ENCODE data around the gene ISL2.

The ISL2 gene

GRCh38 chr15:76386926-76387325, 50.4 kb downstream of the ISL2 start (continued):
- no peak for TF ChIP-seq POU6F1 (CRISPR knock-in tag; IDR thresholded peaks at IDR 0.05; ENCODE audit: borderline replicate concordance, low read depth)
- no peak for TF ChIP-seq PPARA (CRISPR knock-in tag; IDR thresholded peaks at IDR 0.05; ENCODE audit: borderline replicate concordance)
- TF ChIP-seq ZFP3 (CRISPR knock-in tag; IDR thresholded peaks at IDR 0.05) = no peak

GRCh38 chr15:76390571-76390970, 54.0 kb downstream of the ISL2 start:
- TF ChIP-seq ARNTL (CRISPR knock-in tag; IDR thresholded peaks at IDR 0.05; ENCODE audit: borderline replicate concordance, low read depth) (no peak), ZNF70 (CRISPR knock-in tag; IDR thresholded peaks at IDR 0.05) (no peak), BACH2 (CRISPR knock-in tag; IDR thresholded peaks at IDR 0.05; ENCODE audit: borderline replicate concordance) (no peak), GLIS3 (CRISPR knock-in tag; IDR thresholded peaks at IDR 0.05) (no peak), TOX (CRISPR knock-in tag; IDR thresholded peaks at IDR 0.05; ENCODE audit: borderline replicate concordance) (no peak), ESRRG (CRISPR knock-in tag; IDR thresholded peaks at IDR 0.05) (no peak), POU6F1 (CRISPR knock-in tag; IDR thresholded peaks at IDR 0.05; ENCODE audit: borderline replicate concordance, low read depth) (no peak), ZNF8 (CRISPR knock-in tag; IDR thresholded peaks at IDR 0.05) (no peak), TSHZ2 (CRISPR knock-in tag; IDR thresholded peaks at IDR 0.05) (no peak), CREB5 (CRISPR knock-in tag; IDR thresholded peaks at IDR 0.05; ENCODE audit: low read depth) (no peak), RARB (CRISPR knock-in tag; IDR thresholded peaks at IDR 0.05) (no peak), SNAI2 (CRISPR knock-in tag; IDR thresholded peaks at IDR 0.05) (no peak), PATZ1 (CRISPR knock-in tag; IDR thresholded peaks at IDR 0.05; ENCODE audit: borderline replicate concordance) (no peak), TCF4 (CRISPR knock-in tag; IDR thresholded peaks at IDR 0.05; ENCODE audit: borderline replicate concordance) (no peak), CSRNP3 (CRISPR knock-in tag; IDR thresholded peaks at IDR 0.05) (no peak), ZFP30 (CRISPR knock-in tag; IDR thresholded peaks at IDR 0.05) (no peak), ISL1 (CRISPR knock-in tag; IDR thresholded peaks at IDR 0.05) (no peak), ZFP3 (CRISPR knock-in tag; IDR thresholded peaks at IDR 0.05) (no peak), OSR1 (CRISPR knock-in tag; IDR thresholded peaks at IDR 0.05) (no peak), CSDC2 (CRISPR knock-in tag; IDR thresholded peaks at IDR 0.05) (no peak)
- ATAC-seq = no peak
